Neural progenitor cell (in vitro differentiated cells): ENCODE results near the gene RIOK2.

Source experiments
- EZH2phosphoT487 ChIP-seq: fragments of 200-600 bp; sonication (generic); IDR thresholded peaks from 2 replicates; pipeline ENCODE4 v1.6.1; 2017; ENCODE audit warnings: antibody characterized with exemption
- TF ChIP-seq, protein P1 (sequence below): fragments of 200-600 bp; sonication (generic); IDR thresholded peaks from 2 replicates; pipeline ENCODE4 v1.5.1; 2017; ENCODE audit warnings: antibody characterized with exemption, mild to moderate bottlenecking

DNA sequence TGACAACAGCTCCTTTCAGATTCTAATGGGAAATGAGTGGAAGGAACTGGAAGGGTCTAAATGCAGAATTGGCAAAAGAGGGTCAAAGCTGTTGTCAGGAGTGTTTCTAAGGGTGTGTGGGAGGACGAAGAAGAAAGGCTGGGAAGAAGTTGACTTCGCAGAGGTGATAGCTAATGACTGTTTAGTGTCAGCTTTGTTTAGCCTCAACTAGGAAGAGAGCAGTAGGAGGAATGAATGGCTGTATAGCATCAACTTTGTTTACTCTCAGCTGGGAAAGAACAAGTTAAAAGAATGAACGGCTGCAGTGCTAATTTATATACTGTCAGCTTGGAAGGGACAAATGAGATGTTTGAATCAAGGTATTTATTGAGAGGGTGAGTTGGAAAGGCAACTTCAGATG lies 34.8 kb downstream of the RIOK2 start:
- TF ChIP-seq, protein P1, sequence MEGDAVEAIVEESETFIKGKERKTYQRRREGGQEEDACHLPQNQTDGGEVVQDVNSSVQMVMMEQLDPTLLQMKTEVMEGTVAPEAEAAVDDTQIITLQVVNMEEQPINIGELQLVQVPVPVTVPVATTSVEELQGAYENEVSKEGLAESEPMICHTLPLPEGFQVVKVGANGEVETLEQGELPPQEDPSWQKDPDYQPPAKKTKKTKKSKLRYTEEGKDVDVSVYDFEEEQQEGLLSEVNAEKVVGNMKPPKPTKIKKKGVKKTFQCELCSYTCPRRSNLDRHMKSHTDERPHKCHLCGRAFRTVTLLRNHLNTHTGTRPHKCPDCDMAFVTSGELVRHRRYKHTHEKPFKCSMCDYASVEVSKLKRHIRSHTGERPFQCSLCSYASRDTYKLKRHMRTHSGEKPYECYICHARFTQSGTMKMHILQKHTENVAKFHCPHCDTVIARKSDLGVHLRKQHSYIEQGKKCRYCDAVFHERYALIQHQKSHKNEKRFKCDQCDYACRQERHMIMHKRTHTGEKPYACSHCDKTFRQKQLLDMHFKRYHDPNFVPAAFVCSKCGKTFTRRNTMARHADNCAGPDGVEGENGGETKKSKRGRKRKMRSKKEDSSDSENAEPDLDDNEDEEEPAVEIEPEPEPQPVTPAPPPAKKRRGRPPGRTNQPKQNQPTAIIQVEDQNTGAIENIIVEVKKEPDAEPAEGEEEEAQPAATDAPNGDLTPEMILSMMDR, result no peak
- TF ChIP-seq EZH2phosphoT487, result no peak
